GM21447 (cell line): ENCODE results near the gene CD7.
"Not testable (repeated sequence)": the region's sequence is repeated elsewhere in the genome, so short reads cannot be mapped to it uniquely, and the experiment has no call there.

Source experiments
- ATAC-seq: cut with Tn5 transposase; IDR thresholded peaks from one replicate; pipeline ENCODE4 v1.9.1; 2021; ENCODE audit not compliant: unreplicated experiment

The CD7 gene

GRCh38 chr17:82347994-82348393 lies 30.6 kb upstream of the CD7 start:
- not testable (repeated sequence) for ATAC-seq

DNA sequence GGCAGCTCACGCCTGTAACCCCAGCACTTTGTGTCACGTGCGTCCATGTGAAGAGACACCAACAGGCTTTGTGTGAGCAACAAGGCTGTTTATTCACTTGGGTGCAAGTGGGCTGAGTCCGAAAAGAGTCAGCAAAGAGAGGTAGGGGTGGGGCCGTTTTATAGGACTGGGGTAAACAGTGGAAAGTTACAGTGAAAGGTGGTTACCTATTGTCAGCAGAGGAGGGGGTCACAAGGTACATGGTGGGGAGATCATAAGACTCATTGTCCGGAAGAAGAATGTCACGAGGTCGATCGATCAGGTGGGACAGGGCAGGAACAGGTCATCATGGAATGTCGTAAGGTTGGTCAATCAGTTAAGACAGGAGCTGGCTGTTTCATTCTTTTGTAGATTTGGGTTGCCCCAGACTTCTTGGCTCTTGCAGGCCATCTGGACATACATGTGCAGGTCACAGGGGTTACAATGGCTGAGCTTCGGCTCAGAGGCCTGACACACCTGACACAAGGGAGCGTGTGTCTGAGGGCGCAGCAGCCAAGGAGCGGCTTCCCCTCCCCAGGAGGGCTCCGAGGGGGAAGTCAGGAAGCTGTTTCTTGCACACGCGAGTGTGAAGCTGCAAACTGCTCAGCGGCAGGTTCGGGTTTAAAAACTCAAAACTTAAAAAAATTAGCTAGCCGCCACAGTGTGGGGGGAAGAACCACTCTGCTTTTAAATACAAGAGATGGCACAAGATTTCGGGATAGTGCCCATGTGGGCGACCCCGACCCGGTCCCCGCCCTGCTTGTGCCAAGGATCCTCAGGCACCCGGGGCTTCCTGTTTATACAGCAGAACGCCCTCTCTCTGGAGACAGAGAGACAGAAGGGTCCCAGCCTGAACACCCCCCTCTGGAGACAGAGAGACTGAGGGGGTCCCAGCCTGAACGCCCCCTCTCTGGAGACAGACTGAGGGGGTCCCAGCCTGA lies 29.2 kb upstream of the CD7 start:
- no peak for ATAC-seq

DNA sequence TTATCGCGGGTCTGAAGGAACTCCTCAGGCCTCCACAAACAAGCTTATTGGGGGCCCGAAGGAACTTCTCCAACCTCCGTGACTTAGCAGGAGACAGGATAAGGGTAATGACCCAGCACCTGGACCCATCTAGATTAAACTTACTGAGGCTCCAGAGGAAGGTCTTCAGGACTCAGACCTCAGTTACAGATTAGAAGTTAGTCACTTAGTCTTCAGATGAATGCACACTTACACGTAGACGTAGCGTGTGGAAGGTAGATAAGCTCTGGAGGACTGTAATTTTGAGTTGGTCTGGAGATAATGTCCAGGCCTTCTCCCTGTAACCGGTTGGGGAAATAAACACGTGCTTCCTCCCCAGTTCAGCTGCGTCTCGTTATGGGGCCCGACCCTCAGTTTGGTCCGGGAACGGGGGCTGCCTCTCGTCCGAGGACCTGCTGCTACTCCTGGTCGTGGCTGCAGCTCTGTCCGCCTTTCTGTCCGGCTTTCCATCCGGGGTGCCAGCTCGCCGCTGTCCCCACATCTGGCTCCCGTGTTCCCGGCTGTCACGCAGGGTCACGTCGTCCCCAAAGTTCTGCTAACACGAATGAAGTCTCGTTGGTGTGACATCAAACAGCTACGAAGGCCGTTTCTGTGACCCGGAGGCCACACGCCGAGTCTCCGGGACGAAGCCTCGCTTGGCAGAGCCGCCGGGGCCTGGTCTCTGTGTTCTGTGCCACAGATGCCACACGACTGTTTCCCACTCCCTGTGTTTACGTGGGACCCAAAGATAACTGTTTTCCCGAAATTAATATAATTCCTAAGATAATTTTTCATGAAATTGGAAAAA lies 28.0 kb upstream of the CD7 start:
- ATAC-seq = no peak

DNA sequence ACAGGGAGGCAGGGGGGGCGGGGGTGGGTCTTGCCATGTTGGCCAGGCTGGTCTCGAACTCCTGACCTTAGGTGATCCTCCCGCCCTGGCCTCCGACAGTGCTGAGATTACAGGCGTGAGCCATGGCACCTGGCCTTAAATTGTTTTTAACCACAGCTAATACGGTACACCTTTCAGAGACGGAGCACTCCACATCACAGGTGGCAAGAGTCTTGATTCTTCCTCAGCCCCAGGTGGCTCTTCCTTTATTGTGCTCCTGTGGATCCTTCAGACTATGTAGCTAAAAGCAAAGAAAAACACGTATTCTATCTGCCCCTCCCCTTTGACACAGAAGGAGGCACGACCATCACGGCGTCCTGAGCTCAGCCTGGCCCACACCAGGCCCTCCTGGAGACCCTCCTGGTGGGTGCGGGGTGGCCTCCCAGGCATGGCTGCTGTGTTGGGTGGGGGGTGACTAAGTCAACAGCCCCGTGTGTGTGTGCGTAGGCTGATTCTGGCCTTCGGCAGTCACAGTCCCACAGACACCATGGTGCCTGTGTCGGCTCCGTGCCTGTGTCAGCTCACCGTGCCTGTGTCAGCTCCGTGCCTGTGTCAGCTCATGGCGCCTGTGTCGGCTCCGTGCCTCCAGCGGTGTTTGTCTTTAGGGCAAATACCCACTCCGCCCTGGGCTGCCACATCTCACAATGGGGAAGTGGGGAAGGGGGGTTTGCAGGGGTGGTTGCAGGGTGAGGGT lies 26.9 kb upstream of the CD7 start:
- no peak for ATAC-seq

DNA sequence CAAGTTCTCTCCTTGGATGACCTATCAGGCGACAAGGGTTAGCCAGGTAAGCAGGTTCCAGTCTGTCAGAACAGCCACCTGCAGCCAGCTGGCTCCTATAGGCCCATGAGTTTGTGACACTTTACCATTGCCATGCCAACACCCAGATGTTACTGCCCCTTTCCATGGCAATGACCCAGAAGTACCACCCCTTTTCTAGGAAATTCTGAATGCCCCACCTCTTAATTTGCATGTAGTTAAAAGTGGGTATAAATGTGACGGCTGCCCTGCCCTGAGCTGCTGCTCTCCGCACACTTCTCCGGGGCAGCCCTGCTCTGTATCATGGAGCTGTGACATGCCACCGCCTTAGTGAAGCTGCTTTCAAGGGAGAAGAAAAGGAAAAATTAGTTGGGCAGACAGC lies 26.2 kb upstream of the CD7 start:
- no peak for ATAC-seq

GRCh38 chr17:82342361-82343079 lies 25.1 kb upstream of the CD7 start:
- no peak for ATAC-seq

DNA sequence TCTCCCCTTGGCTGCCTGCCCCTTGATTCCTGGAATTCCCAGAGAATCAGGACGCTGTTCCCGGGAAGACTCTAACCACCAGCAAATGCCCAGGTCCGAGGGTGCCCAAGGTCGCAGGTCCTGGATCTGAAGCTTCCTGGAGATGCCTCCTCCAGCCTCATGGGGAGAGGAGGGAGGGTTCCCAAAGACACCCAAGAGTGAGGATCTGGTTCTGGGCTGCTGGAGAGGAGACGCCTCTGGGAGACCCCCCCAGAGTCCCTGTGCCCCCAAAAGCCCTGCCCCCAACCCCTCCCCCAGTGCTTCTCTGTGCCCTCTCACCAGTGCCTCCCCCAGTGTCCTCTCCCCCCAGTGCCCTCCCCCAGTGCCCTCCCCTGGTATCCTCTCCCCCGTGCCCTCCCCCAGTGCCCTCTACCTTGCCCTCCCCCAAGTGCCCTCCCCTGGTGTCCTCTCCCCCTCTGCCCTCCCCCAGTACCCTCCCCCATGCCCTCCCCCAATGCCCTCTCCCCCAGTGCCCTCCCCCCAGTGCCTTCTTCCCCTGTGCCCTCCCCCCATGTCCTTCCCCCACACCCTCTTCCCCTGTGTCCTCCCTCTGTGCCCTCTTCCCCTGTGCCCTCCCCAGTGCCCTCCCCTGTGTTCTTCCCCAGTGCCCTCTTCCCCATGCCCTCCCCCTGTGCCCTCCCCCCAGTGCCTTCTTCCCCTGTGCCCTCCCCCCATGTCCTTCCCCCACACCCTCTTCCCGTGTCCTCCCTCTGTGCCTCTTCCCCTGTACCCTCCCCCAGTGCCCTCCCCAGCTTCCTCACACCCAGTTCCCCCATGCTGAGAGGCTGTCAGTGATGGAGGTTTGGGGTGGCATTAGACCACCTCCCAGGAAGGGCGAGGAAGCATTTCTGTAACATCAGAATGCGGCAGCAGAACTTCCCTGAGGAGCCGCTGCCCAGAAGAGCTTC lies 22.5 kb upstream of the CD7 start:
- ATAC-seq = no peak

GRCh38 chr17:82338858-82339633 lies 21.6 kb upstream of the CD7 start:
- ATAC-seq = no peak

GRCh38 chr17:82334622-82335394 lies 17.4 kb upstream of the CD7 start:
- ATAC-seq = no peak

DNA sequence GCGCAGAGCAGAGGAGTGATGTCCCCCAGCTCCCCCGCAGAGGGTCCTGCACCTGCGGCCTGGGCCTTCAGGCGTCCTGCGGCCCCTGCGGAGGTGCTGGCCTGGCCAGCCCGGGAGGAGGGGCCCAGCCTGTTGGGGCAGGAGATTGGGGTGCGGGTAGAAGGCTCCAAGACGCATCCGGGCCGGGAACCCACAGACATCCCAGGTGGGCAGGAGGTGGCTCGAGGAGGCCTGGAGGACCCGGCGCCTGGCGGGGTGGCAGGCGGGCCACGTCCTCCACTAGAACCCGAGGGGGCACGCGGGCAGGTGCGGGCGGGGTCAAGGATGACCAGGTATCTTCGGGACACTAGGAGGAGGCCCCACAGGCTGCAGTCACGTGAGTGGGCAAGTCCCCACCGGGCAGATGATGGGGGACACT lies 16.8 kb upstream of the CD7 start:
- ATAC-seq = no peak

GRCh38 chr17:82333279-82334171 lies 16.1 kb upstream of the CD7 start, which contains the start of gene SECTM1:
Gene SECTM1 (minus strand): TSS chr17:82333766. CDS start chr17:82327240, 6,526 bp downstream.
- no peak for ATAC-seq

- ATAC-seq = no peak
Measured at GRCh38 chr17:82332669-82333278, 15.4 kb upstream of the CD7 start.

- ATAC-seq = no peak
Measured at GRCh38 chr17:82331345-82331939, 14.0 kb upstream of the CD7 start.

- no peak for ATAC-seq
Measured at GRCh38 chr17:82330322-82331239, 13.2 kb upstream of the CD7 start.
